Osteocyte (in vitro differentiated cells): Measurements from ENCODE around the gene CASD1. TPM values are rescaled to one million over a fixed set of nuclear protein-coding genes. Genes with fewer than 3 reads are reported as not detected.

ENCODE experiments used
- DNase-seq: peaks from one replicate; pipeline ENCODE4 v3.0.0; 2021; ENCODE audit warnings: mixed read lengths; ENCODE audit not compliant: unreplicated experiment; ENCODE audit errors: extremely low spot score
- H3K27ac Mint-ChIP-seq: one replicate; pipeline ENCODE4 v1.8.0; 2021; ENCODE audit warnings: mild to moderate bottlenecking, mixed read lengths; ENCODE audit not compliant: unreplicated experiment
- H3K27me3 Mint-ChIP-seq: one replicate; pipeline ENCODE4 v1.8.0; 2021; ENCODE audit warnings: mixed read lengths; ENCODE audit not compliant: unreplicated experiment
- H3K36me3 Mint-ChIP-seq: one replicate; pipeline ENCODE4 v1.8.0; 2021; ENCODE audit warnings: mixed read lengths; ENCODE audit not compliant: unreplicated experiment
- H3K4me1 Mint-ChIP-seq: one replicate; pipeline ENCODE4 v1.8.0; 2021; ENCODE audit warnings: mixed read lengths; ENCODE audit not compliant: unreplicated experiment
- H3K4me3 Mint-ChIP-seq: one replicate; pipeline ENCODE4 v1.8.0; 2021; ENCODE audit warnings: mild to moderate bottlenecking, moderate library complexity, mixed read lengths; ENCODE audit not compliant: unreplicated experiment
- H3K9me3 Mint-ChIP-seq: one replicate; pipeline ENCODE4 v1.8.0; 2021; ENCODE audit warnings: mixed read lengths; ENCODE audit not compliant: unreplicated experiment
- CTCF ChIP-seq: fragments of 200-600 bp; sonication (generic); IDR thresholded peaks from 2 replicates; pipeline ENCODE4 v1.5.0; 2021; ENCODE audit warnings: antibody characterized with exemption, mild to moderate bottlenecking, moderate library complexity
- total RNA-seq: library from RNA; stranded (reverse); gene quantifications from 2 replicates; pipeline ENCODE4 v1.2.1, GENCODE V29; 2021

The CASD1 gene
- total RNA-seq, 1 donor from 2014 or later = 15.9 TPM

GRCh38 chr7:94556028-94556427, 46.4 kb downstream of the CASD1 start:
- peaks cover 33% of the 10 kb centered on the region for H3K36me3 Mint-ChIP-seq
- H3K4me1 Mint-ChIP-seq = no peaks in the 10 kb centered on the region
- no peak overlapping the region for H3K4me3 Mint-ChIP-seq
- DNase-seq = no peak
- no peak for TF ChIP-seq CTCF
- no peaks in the 10 kb centered on the region for H3K27me3 Mint-ChIP-seq
- H3K27ac Mint-ChIP-seq = no peak overlapping the region
- no peaks in the 10 kb centered on the region for H3K9me3 Mint-ChIP-seq

- no peaks in the 10 kb centered on the region for H3K27me3 Mint-ChIP-seq
- DNase-seq = no peak
- H3K36me3 Mint-ChIP-seq = peaks cover 31% of the 10 kb centered on the region
- no peak for TF ChIP-seq CTCF
- no peaks in the 10 kb centered on the region for H3K4me1 Mint-ChIP-seq
- no peak overlapping the region for H3K4me3 Mint-ChIP-seq
- H3K27ac Mint-ChIP-seq = no peak overlapping the region
- H3K9me3 Mint-ChIP-seq = no peaks in the 10 kb centered on the region
Measured at GRCh38 chr7:94557215-94557614, 47.6 kb downstream of the CASD1 start.

GRCh38 chr7:94559972-94560371, 50.4 kb downstream of the CASD1 start:
- TF ChIP-seq CTCF = no peak
- H3K27ac Mint-ChIP-seq = no peak overlapping the region
- peaks cover 16% of the 10 kb centered on the region for H3K36me3 Mint-ChIP-seq
- DNase-seq = no peak
- no peak overlapping the region for H3K4me3 Mint-ChIP-seq
- no peaks in the 10 kb centered on the region for H3K27me3 Mint-ChIP-seq
- H3K9me3 Mint-ChIP-seq = no peaks in the 10 kb centered on the region
- no peaks in the 10 kb centered on the region for H3K4me1 Mint-ChIP-seq

DNA sequence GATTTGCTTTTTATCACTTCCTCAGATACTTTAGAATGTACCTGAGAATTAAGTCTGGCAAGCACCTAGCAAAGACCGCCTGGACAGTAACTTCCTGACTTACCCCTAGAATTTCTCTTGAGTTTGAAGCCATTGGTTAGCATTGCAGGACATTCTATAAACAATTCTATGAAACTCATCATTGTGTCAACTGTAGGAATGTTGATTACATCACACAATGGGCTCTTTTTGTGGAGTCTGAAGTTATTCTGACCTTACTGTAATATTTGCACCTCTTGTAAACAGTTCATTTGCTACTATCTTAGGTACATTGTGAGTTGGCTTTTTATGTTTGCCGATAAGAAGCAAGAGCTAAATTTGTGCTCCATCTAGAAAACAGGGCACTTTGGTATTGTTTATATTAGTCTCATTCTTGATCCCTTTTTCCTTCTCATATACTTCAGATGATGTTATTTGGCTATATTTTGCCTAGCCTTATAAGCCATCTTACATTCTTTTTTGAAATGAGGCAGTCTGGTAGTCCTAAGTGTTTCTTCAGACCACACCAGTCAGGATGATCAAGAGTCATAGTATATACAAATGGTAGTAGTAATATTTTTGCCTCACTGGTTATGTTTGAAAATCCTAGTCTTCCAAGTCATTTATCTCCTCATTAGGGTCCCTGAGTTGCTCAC, 52.4 kb downstream of the CASD1 start:
- no peak overlapping the region for H3K4me3 Mint-ChIP-seq
- H3K36me3 Mint-ChIP-seq = peaks cover 10% of the 10 kb centered on the region
- DNase-seq = no peak
- no peaks in the 10 kb centered on the region for H3K9me3 Mint-ChIP-seq
- no peaks in the 10 kb centered on the region for H3K4me1 Mint-ChIP-seq
- TF ChIP-seq CTCF = no peak
- no peaks in the 10 kb centered on the region for H3K27me3 Mint-ChIP-seq
- H3K27ac Mint-ChIP-seq = no peak overlapping the region

DNA sequence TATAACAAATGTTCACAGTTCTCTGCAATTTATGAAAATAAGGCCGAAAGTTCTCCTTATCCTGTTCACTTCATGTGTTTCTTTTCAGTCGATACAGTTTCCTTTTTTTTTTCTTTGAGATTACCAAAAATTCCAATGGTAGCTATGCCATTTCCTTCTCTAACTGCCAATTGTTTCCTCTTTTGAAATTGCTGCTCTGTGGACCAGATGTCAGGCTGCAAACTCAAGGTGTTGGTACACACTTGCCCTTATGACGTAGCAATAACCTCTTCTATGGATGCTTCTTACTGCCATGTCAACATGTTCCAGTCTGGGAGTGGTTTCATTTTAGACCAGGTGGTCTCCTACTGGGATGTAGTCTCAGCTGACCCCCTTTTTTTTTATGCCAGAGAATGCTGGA, 52.9 kb downstream of the CASD1 start:
- TF ChIP-seq CTCF = no peak
- H3K9me3 Mint-ChIP-seq = no peaks in the 10 kb centered on the region
- no peak for DNase-seq
- H3K27me3 Mint-ChIP-seq = no peaks in the 10 kb centered on the region
- peaks cover 10% of the 10 kb centered on the region for H3K36me3 Mint-ChIP-seq
- H3K4me1 Mint-ChIP-seq = no peaks in the 10 kb centered on the region
- H3K27ac Mint-ChIP-seq = no peak overlapping the region
- H3K4me3 Mint-ChIP-seq = no peak overlapping the region
